ENCODE data around the gene KCNC3.

- TF ChIP-seq CTCF (IDR thresholded peaks at IDR 0.05) (peak in 2 of 4 experiments; percentile 20 to 25), POLR2A (IDR thresholded peaks at IDR 0.05) (peak; percentile 87)
Observed at GRCh38 chr19:50329146-50329925, at the start of gene KCNC3.
